ENCODE data around the gene FOXN3.
A peak's percentile ranks its signal among the peaks of the same experiment; 100 is the strongest.

FOXN3 gene

GRCh38 chr14:89190765-89191513 lies 226.1 kb downstream of the FOXN3 start:
- DNase-seq = no peak

- no peak for DNase-seq
Observed at GRCh38 chr14:89188492-89188891, 228.5 kb downstream of the FOXN3 start.

GRCh38 chr14:89187501-89187900 lies 229.5 kb downstream of the FOXN3 start:
- DNase-seq = no peak

- no peak for DNase-seq
Observed at GRCh38 chr14:89186856-89187376, 230.1 kb downstream of the FOXN3 start.

- no peak for DNase-seq
Observed at GRCh38 chr14:89185919-89186855, 230.8 kb downstream of the FOXN3 start.

GRCh38 chr14:89184952-89185351 lies 232.1 kb downstream of the FOXN3 start:
- DNase-seq = no peak

GRCh38 chr14:89182326-89182725 lies 234.7 kb downstream of the FOXN3 start:
- DNase-seq = no peak

GRCh38 chr14:89180546-89180945 lies 236.5 kb downstream of the FOXN3 start:
- no peak for DNase-seq

- DNase-seq = no peak
Observed at GRCh38 chr14:89179891-89180404, 237.1 kb downstream of the FOXN3 start.

- no peak for DNase-seq
Observed at GRCh38 chr14:89178800-89179535, 238.1 kb downstream of the FOXN3 start.

GRCh38 chr14:89178376-89178775 lies 238.7 kb downstream of the FOXN3 start:
- DNase-seq = no peak

- DNase-seq = no peak
Observed at GRCh38 chr14:89175881-89176799, 240.9 kb downstream of the FOXN3 start.

GRCh38 chr14:89171628-89172027 lies 245.4 kb downstream of the FOXN3 start:
- no peak for DNase-seq

- DNase-seq = no peak
Observed at GRCh38 chr14:89171168-89171567, 245.9 kb downstream of the FOXN3 start.

- DNase-seq = no peak
Observed at GRCh38 chr14:89167705-89168104, 249.3 kb downstream of the FOXN3 start.

- peak; percentile 45 to 48 for DNase-seq
Observed at GRCh38 chr14:89166633-89167032, 250.4 kb downstream of the FOXN3 start.

- peak; percentile 58 to 76 for DNase-seq
Observed at GRCh38 chr14:89165189-89166181, 251.5 kb downstream of the FOXN3 start.

GRCh38 chr14:89164168-89165073 lies 252.6 kb downstream of the FOXN3 start:
- peak; percentile 33 to 37 for DNase-seq
